GM18511 (cell line): ENCODE results near the gene QSER1.

Experiments
- ATAC-seq: cut with Tn5 transposase; IDR thresholded peaks from one replicate; pipeline ENCODE4 v1.9.1; 2021; ENCODE audit warnings: mild to moderate bottlenecking, moderate library complexity; ENCODE audit not compliant: unreplicated experiment

Gene QSER1

DNA sequence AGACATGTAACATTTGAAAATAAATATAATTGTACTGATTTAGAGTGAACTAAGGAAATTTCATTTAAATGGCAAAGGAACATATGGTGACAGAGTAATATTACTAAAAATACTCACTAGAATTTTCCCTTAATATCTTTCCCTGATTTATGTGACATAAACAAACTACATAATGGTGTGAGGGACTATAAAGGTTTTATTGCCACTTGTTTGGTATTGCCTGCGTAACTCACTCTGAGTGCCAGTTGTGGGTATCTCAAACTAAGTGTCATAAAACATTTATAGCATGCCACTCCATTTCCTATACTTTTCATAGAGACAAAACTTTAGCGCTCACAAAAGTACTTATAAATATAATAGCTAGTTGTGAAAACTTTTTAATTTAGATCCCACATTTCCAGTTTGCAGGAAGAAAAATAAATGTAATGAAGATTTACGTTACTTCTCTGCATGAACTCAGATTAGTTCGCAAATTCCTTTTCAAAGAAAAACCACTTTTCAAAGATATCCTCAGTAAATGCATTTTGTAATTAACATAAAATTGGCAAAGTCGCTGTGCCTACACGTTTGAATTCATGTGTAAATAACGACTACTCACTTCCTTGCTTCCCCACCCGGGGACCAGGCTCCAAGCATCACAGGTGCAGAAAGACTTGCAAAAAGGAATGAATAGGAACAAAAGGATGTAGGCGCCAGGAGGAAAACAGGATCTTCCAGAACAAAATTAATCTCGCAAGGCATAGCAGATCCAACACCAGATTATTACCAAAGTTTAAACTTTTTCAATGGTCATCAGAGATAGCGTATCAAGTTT, 1.6 kb upstream of the QSER1 start:
- ATAC-seq: no peak

DNA sequence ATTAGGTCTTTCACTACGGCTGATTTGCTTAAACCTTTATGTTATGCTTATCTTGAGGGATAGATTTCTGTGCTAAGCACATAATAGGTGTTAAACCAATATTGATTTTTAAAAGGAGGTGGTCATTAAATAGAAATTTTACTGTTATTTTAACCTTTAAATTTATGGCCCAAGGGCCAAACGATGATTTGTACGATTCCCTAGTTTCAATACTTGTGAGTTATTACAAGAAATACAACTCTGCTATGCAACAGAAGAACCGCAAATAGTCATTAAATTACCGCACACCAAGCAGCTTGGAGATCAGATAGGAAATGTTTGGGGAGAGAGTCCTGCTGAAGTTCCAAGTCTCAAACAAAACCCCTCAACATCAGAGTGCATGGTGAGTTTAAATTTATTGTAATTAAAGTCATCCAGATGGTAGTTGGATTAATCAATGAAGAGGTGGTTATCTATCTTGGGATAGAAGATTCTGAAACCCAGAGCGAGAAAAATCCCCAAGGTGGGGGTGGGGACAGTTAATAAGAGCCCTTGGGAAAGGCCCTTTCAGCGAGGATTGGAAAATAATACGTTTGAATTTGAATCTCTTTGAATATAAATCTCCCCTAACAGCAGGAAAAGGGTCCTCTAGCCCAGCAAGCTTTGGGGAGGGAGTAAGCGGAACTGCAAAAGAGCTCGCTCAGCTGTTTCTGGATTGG, 805 bp upstream of the QSER1 start:
- no peak for ATAC-seq

DNA sequence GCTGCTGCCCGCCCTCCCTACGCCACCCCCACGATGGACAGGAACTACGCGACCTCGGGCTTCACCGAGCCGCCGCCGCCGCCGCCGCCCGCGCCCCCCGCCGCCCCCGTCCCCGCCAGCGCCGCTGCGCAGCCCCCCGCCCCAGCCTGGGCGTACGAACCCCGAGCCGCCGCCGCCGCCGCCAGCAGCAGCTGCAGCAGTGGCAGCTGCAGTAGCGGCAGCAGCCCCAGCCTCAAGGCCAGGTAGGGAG, 407 bp downstream of the QSER1 start:
- ATAC-seq: no peak

GRCh38 chr11:32893343-32894148, 935 bp downstream of the QSER1 start:
- ATAC-seq: peak; percentile 39

- ATAC-seq: peak; percentile 14
These were observed 1.7 kb downstream of the QSER1 start for GRCh38 chr11:32894149-32894827.

DNA sequence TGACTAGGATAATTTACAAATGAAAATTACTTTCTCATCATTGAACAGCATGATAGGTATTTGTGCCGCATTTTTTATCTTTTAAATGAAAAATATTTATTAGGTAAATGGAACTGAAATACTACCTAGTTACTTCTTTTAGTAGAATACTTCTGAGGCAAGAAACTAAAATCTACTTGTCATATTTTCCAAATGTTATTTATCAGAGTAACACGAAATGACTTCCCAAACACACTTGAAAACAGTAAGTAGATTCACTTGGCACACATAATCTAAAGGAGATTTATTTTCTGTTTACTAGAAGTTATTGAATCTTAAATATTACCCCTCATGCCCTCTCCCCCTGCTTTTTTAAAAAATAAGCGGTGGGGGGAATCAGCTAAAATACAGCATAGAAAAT, 2.3 kb downstream of the QSER1 start:
- ATAC-seq: no peak

GRCh38 chr11:32895471-32895870, 2.9 kb downstream of the QSER1 start:
- no peak for ATAC-seq

DNA sequence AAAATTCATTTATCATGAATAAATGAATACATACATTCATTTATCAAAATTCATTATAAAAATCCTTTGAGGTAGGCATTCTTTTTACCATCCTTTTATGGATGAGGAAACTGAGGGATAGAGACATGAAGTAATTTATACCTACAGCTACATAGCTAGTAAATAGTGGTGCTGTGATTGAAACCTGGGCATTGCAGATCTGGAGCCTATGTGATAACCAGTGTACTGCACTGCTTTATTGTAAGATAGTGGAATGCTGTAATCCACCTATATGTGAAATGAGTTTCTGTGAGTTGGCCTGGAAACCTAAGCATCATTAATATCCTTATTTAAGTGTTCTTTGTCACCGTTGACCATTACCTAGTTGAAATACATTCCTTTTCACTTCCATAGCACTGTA, 4.5 kb downstream of the QSER1 start:
- no peak for ATAC-seq

DNA sequence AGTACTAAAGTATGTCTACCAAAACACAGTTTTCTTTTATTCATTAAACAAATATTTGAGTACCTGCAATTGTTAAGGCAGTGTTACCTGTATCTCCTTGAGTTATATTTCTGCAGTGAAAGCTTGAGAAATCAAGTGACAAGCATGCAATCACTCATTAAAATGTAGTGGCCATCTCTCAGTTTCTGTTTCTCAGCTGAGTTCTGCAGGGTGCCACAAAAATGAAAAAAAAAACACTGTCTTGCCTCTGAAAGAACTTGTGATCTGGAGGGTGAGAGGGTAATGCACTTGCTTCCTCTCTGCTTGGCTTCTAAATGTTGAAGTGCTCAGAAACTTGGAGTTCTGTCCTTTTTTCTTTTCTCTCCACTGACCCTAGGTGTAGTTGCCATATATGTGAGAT, 6.8 kb downstream of the QSER1 start:
- peak; percentile 84 for ATAC-seq

GRCh38 chr11:32902089-32902665, 9.6 kb downstream of the QSER1 start:
- ATAC-seq: no peak

GRCh38 chr11:32905028-32905667, 12.5 kb downstream of the QSER1 start:
- no peak for ATAC-seq

GRCh38 chr11:32908619-32909018, 16.0 kb downstream of the QSER1 start:
- no peak for ATAC-seq

- ATAC-seq: no peak
These were observed 18.8 kb downstream of the QSER1 start for GRCh38 chr11:32911413-32911812.

GRCh38 chr11:32913445-32913844, 20.8 kb downstream of the QSER1 start:
- no peak for ATAC-seq

DNA sequence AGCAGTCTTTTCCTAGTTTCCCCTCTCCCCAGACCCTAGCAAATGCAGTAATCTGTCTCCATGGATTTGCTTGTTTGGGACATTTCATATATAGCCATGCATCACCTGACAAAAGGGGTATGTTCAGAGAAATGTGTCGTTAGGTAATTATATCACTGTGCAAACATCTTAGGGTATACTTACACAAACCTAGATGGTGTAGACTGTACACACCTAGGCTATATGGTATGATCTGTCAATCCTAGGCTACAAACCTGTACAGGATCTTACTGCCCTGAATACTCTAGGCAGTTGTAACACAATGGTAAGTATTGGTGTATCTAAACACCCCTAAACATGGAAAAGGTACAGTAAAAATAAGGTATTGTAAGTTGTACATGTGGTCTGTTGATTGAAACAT, 23.8 kb downstream of the QSER1 start:
- no peak for ATAC-seq

DNA sequence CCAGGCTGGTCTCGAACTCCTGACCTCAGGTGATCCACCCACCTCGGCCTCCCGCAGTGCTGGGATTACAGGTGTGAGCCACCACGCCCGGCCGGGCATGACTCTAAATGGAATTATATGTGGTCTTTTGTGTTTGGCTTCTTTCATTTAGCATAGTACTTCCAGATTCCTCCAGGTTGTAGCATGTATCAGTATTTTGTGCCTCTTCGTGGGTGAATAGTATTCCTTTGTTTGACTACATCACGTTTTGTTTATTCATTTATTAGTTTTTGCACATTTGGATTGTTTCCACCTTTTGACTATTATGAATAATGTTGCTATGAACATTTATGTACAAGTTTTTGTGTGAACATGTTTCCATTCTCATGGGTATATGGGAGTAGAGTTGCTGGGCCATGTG, 24.4 kb downstream of the QSER1 start:
- no peak for ATAC-seq

GRCh38 chr11:32918427-32918826, 25.8 kb downstream of the QSER1 start:
- ATAC-seq: no peak

DNA sequence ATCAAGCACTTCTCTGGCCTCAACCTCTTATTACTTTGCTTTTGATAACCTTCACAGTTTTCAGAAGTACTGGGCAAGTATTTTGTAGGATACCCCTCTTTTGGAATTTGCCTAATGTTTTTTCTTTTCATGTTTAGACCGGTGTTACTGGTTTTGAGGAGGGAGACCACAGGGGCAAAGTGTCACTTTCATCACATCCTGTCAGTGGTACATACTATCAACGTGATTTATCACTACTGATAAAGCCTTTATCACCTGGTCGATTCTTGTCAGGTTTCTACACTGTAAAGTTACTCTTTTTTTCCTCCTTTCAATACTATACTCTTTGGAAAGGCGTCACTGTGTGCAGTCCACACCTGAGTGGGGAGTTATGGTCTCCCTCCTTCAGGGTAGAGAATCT, 26.7 kb downstream of the QSER1 start:
- ATAC-seq: no peak

GRCh38 chr11:32920570-32920969, 28.0 kb downstream of the QSER1 start:
- no peak for ATAC-seq

DNA sequence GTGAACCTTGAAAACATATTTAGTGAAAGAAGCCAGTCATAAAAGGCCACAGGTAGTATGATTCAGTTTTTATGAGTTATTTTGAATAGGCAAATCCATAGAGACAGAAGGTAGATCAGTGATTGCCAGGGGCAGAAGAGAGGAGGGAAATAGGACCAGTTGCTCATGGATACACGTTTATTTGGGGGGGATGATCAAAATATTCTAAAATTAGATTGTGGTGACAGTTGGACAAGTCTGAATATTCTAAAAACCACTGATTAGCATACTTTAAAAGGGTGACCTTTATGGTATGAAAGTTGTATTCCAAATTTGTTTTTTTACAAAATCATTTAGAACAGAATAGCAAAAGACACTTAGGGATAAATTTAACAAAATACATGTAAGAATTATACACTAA, 28.6 kb downstream of the QSER1 start:
- no peak for ATAC-seq

GRCh38 chr11:32931606-32932005, 39.0 kb downstream of the QSER1 start:
- ATAC-seq: no peak
